H1 (cell line): ENCODE data around the gene SMARCA2. TPM values are rescaled to one million over a fixed set of nuclear protein-coding genes. Genes with fewer than 3 reads are reported as not detected.

Source experiments
- CBX5 ChIP-seq: fragments of 300-800, 300-1000 bp; sonication (generic); IDR thresholded peaks from 2 replicates; pipeline ENCODE4 v1.7.1; 2016; ENCODE audit warnings: antibody characterized with exemption, low read length, low read depth
- CEBPB ChIP-seq: IDR thresholded peaks from 2 replicates; pipeline ENCODE4 v1.6.1; 2012; ENCODE audit warnings: low read depth, low read length
- EP300 ChIP-seq, 2 experiments: IDR thresholded peaks; 1 replicate in 1 of 2; 2 replicates in 1 of 2; pipeline ENCODE4 v1.6.1; 2011 to 2012; ENCODE audit warnings: low read depth in 2 of 2, low read length in 2 of 2, mild to moderate bottlenecking in 2 of 2, borderline replicate concordance in 1 of 2, inconsistent platforms in 1 of 2, moderate library complexity in 1 of 2
- EZH2 ChIP-seq: fragments of 200-600 bp; sonication (generic); IDR thresholded peaks from 2 replicates; pipeline ENCODE4 v1.7.1; 2012; ENCODE audit warnings: low read depth, mild to moderate bottlenecking, moderate library complexity, low read length, inconsistent platforms; ENCODE audit not compliant: severe bottlenecking
- FOSL1 ChIP-seq: IDR thresholded peaks from 2 replicates; pipeline ENCODE4 v1.6.1; 2011; ENCODE audit warnings: mild to moderate bottlenecking, low read depth, low read length, moderate library complexity; ENCODE audit not compliant: insufficient read depth
- GABPA ChIP-seq: IDR thresholded peaks from 2 replicates; pipeline ENCODE4 v1.6.1; 2011; ENCODE audit warnings: mild to moderate bottlenecking, low read length, moderate library complexity, borderline replicate concordance; ENCODE audit not compliant: insufficient read depth
- KDM1A ChIP-seq: fragments of 200-600, 300-600 bp; sonication (generic); IDR thresholded peaks from 2 replicates; pipeline ENCODE4 v1.7.1; 2016; ENCODE audit warnings: mild to moderate bottlenecking, low read length, borderline replicate concordance
- RFX5 ChIP-seq: IDR thresholded peaks from 2 replicates; pipeline ENCODE4 v1.6.1; 2011; ENCODE audit warnings: low read depth, low read length, improper control_type of control experiment, borderline replicate concordance
- SAP30 ChIP-seq: fragments of 300-600 bp; sonication (generic); IDR thresholded peaks from 2 replicates; pipeline ENCODE4 v1.7.1; 2012; ENCODE audit warnings: low read length, moderate library complexity, mild to moderate bottlenecking, inconsistent platforms; ENCODE audit not compliant: insufficient read depth, insufficient replicate concordance
- SIRT6 ChIP-seq: IDR thresholded peaks from one replicate; pipeline ENCODE4 v1.7.1; 2012; ENCODE audit warnings: low read length, inconsistent platforms
- SRF ChIP-seq: IDR thresholded peaks from 2 replicates; pipeline ENCODE4 v1.6.1; 2011; ENCODE audit warnings: mild to moderate bottlenecking, low read depth, low read length, moderate library complexity
- SUZ12 ChIP-seq: fragments of 200-600 bp; sonication (generic); IDR thresholded peaks from 2 replicates; pipeline ENCODE4 v1.6.1; 2012; ENCODE audit warnings: mild to moderate bottlenecking, inconsistent platforms, low read length, moderate library complexity, mixed read lengths
- TAF1 ChIP-seq: IDR thresholded peaks from 2 replicates; pipeline ENCODE4 v1.6.1; 2011; ENCODE audit warnings: mild to moderate bottlenecking, low read depth, low read length
- TAF7 ChIP-seq: optimal IDR thresholded peaks from 2 replicates; pipeline ENCODE3; 2011; ENCODE audit warnings: low read depth, mild to moderate bottlenecking, inconsistent platforms, low read length, moderate library complexity, borderline replicate concordance
- TBP ChIP-seq: IDR thresholded peaks from 2 replicates; pipeline ENCODE4 v1.6.1; 2011; ENCODE audit warnings: low read depth, low read length, improper control_type of control experiment
- polyA plus RNA-seq, 7 experiments: library from polyadenylated mRNA; depleted of rRNA in 3 of 7; stranded (reverse) in 5 of 7; unstranded in 2 of 7; fragments of >200 nt in 5 of 7; fragments of 200-250 nt in 2 of 7; gene quantifications; 1 replicate in 5 of 7; 2 replicates in 1 of 7; 4 replicates in 1 of 7; pipeline versions ENCODE4 v1.2.1 to v1.2.3, GENCODE V29; 2011 to 2013; ENCODE audit warnings: missing spikeins in 2 of 7, mixed read lengths in 2 of 7
- total RNA-seq: library from RNA; stranded (reverse); fragmentation: NEBNext Ultra II Directional; extraction: Animal tissue kit (Norgen Biotek cat#: 25700); gene quantifications from 2 replicates; pipeline ENCODE4 v1.2.1, GENCODE V29; 2021
- TF ChIP-seq, protein P1 (sequence below): IDR thresholded peaks from 2 replicates; pipeline ENCODE4 v1.6.1; 2012; ENCODE audit warnings: inconsistent platforms
- TF ChIP-seq, protein P2 (sequence below): IDR thresholded peaks from 2 replicates; pipeline ENCODE4 v1.6.1; 2011; ENCODE audit warnings: low read depth, mild to moderate bottlenecking, low read length; ENCODE audit not compliant: insufficient read depth

The SMARCA2 gene
- total and polyA plus RNA-seq, 2 of the 8 experiments (the other 6 are each of a cell fraction or from before 2014, with no cell fraction given), result 6.3 to 21.7 TPM

DNA sequence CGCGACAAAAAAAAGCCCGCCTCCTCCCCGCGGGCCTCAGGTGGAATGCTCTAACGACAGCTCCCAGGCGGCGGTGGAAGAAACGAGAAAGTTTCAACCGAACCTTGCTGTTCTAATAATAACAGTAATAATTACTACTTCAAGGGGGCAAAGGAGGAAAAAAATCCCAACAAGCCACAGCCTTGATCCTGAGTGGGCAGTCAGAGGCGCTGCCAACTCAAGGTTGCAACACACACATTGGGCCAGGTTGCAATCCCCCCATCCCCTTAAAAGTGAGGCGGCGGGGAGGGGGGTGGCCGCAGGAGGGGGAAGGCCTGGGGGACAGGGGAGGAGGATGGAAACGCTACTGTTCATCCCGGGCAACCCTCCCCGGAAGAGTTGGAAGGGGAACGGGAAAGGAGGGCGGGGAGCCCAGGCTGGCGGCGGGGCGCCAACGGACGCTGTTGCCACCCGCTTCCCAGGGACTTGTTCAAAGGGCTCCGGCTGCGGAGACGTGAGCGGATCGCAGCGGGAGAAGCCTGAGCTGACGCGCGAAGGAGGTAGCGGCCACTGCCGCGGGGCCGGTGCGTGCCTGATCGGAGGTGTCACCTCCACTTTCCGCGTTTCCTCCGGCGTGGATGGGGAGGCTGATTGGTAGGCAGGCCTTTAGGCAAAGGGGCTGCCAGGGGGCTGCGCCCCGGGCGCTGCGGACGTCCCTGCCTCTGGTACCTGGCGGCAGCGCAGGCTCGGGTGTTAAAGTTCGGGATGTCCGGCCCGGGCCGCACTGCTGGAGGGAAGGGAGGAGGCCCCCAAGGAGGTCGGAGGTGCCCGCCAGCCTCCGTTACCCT lies 647 bp downstream of the SMARCA2 start (continued):
- TF ChIP-seq CBX5, result no peak
- no peak for TF ChIP-seq SAP30
- TF ChIP-seq SRF, result no peak
- TF ChIP-seq TAF7, result no peak
- TF ChIP-seq EZH2, result peak; percentile 1
- TF ChIP-seq, protein P1, sequence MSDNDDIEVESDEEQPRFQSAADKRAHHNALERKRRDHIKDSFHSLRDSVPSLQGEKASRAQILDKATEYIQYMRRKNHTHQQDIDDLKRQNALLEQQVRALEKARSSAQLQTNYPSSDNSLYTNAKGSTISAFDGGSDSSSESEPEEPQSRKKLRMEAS, result no peak
- TF ChIP-seq EP300 (IDR thresholded peaks at IDR 0.05; ENCODE audit: borderline replicate concordance in 1 of 2, low read depth in 2 of 2, low read length in 2 of 2), result peak in 1 of 2 experiments; percentile 23; a peak in 1 of 3 replicates
- no peak for TF ChIP-seq TBP
- TF ChIP-seq KDM1A, result no peak
- no peak for TF ChIP-seq RFX5
- TF ChIP-seq SIRT6, result no peak
- no peak for TF ChIP-seq TAF1
- TF ChIP-seq, protein P2, sequence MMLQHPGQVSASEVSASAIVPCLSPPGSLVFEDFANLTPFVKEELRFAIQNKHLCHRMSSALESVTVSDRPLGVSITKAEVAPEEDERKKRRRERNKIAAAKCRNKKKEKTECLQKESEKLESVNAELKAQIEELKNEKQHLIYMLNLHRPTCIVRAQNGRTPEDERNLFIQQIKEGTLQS, result no peak
- TF ChIP-seq FOSL1, result no peak
- no peak for TF ChIP-seq GABPA
- no peak for TF ChIP-seq CEBPB
- TF ChIP-seq SUZ12, result 0 out of 2 replicates have a peak, but pooled peaks have one; percentile 49
- TF ChIP-seq, all 59 proteins: peak for 9
